Liver (tissue), 9 donors: ENCODE data around the gene COX17. TPM values are rescaled to one million over a fixed set of nuclear protein-coding genes. Genes with fewer than 3 reads are reported as not detected.

ENCODE experiments used
- DNase-seq: peaks from one replicate; pipeline ENCODE4 v3.0.0-alpha.2; 2017; ENCODE audit warnings: low spot score
- H3K27ac ChIP-seq, 2 donors: one replicate each; pipeline ENCODE4 v1.7.0; 2013; ENCODE audit warnings: inconsistent platforms in 2 of 2, low read length in 2 of 2, control low read depth in 1 of 2, low read depth in 1 of 2, mild to moderate bottlenecking in 1 of 2
- H3K27me3 ChIP-seq, 4 donors: one replicate each; pipeline versions ENCODE4 v1.6.1 to v1.7.0; 2013; ENCODE audit warnings: low read length in 3 of 4, inconsistent platforms in 1 of 4, mild to moderate bottlenecking in 1 of 4, moderate library complexity in 1 of 4; ENCODE audit not compliant: control insufficient read depth in 4 of 4, insufficient read depth in 4 of 4
- H3K36me3 ChIP-seq, 4 donors: one replicate each; pipeline versions ENCODE4 v1.6.1 to v1.7.0; 2013; ENCODE audit warnings: low read length in 3 of 4, mild to moderate bottlenecking in 3 of 4, low read depth in 1 of 4, moderate library complexity in 1 of 4; ENCODE audit not compliant: control insufficient read depth in 4 of 4, insufficient read depth in 3 of 4
- H3K4me1 ChIP-seq, 4 donors: one replicate each; pipeline versions ENCODE4 v1.6.1 to v1.7.0; 2013; ENCODE audit warnings: low read length in 3 of 4, mild to moderate bottlenecking in 3 of 4, moderate library complexity in 1 of 4; ENCODE audit not compliant: control insufficient read depth in 4 of 4, insufficient read depth in 4 of 4
- H3K4me3 ChIP-seq, 3 donors: one replicate each; pipeline versions ENCODE4 v1.6.1 to v1.7.0; 2013; ENCODE audit warnings: low read length in 3 of 3, control low read depth in 1 of 3, low read depth in 1 of 3, mild to moderate bottlenecking in 1 of 3
- H3K9ac ChIP-seq, 2 donors: one replicate each; pipeline ENCODE4 v1.7.0; 2013; ENCODE audit warnings: low read length in 2 of 2, mild to moderate bottlenecking in 2 of 2, moderate library complexity in 2 of 2, control low read depth in 1 of 2, low read depth in 1 of 2
- H3K9me3 ChIP-seq, 4 donors: one replicate each; pipeline versions ENCODE4 v1.6.1 to v1.7.0; 2013; ENCODE audit warnings: low read length in 3 of 4; ENCODE audit not compliant: control insufficient read depth in 4 of 4
- EGR1 ChIP-seq, 2 donors: IDR thresholded peaks; 2 replicates each; pipeline ENCODE4 v1.6.1; 2016 to 2018; ENCODE audit warnings: antibody characterized with exemption in 2 of 2, low read depth in 2 of 2
- FOXA1 ChIP-seq: IDR thresholded peaks from 2 replicates; pipeline ENCODE4 v1.6.1; 2016; ENCODE audit warnings: antibody characterized with exemption
- FOXA2 ChIP-seq: IDR thresholded peaks from 2 replicates; pipeline ENCODE4 v1.6.1; 2016; ENCODE audit warnings: antibody characterized with exemption
- HNF4A ChIP-seq, 2 donors: conservative IDR thresholded peaks; 2 replicates each; pipeline ENCODE4 v1.6.1; 2016; ENCODE audit warnings: antibody characterized with exemption in 2 of 2, mild to moderate bottlenecking in 2 of 2
- HNF4G ChIP-seq: IDR thresholded peaks from 2 replicates; pipeline ENCODE4 v1.6.1; 2016; ENCODE audit warnings: antibody characterized with exemption
- JUND ChIP-seq, 2 donors: IDR thresholded peaks; 2 replicates each; pipeline ENCODE4 v1.6.1; 2016; ENCODE audit warnings: antibody characterized with exemption in 2 of 2
- MAX ChIP-seq: IDR thresholded peaks from 2 replicates; pipeline ENCODE4 v1.6.1; 2016; ENCODE audit warnings: antibody characterized with exemption
- NR2F2 ChIP-seq: IDR thresholded peaks from 2 replicates; pipeline ENCODE4 v1.6.1; 2016; ENCODE audit warnings: antibody characterized with exemption
- RAD21 ChIP-seq, 2 donors: IDR thresholded peaks; 2 replicates each; pipeline ENCODE4 v1.6.1; 2016; ENCODE audit warnings: antibody characterized with exemption in 2 of 2, mild to moderate bottlenecking in 2 of 2
- REST ChIP-seq: IDR thresholded peaks from 2 replicates; pipeline ENCODE4 v1.6.1; 2016; ENCODE audit warnings: antibody characterized with exemption, mild to moderate bottlenecking
- RXRA ChIP-seq, 2 donors: IDR thresholded peaks; 2 replicates each; pipeline ENCODE4 v1.6.1; 2017 to 2018; ENCODE audit warnings: antibody characterized with exemption in 2 of 2, mild to moderate bottlenecking in 1 of 2
- SP1 ChIP-seq: IDR thresholded peaks from 2 replicates; pipeline ENCODE4 v1.6.1; 2018; ENCODE audit warnings: antibody characterized with exemption, mild to moderate bottlenecking
- TAF1 ChIP-seq: conservative IDR thresholded peaks from 2 replicates; pipeline ENCODE4 v1.6.1; 2016; ENCODE audit warnings: antibody characterized with exemption, mild to moderate bottlenecking
- YY1 ChIP-seq: IDR thresholded peaks from 2 replicates; pipeline ENCODE4 v1.6.1; 2016; ENCODE audit warnings: antibody characterized with exemption, mild to moderate bottlenecking
- WGBS: extraction: QIAGEN DNeasy Blood & Tissue Kit; methylation state at CpG from one replicate; pipeline ENCODE4 v1.1.7; 2013; 5-methylcytosine and 5-hydroxymethylcytosine counted together
- polyA plus RNA-seq, 2 donors: library from polyadenylated mRNA; stranded (reverse) in 1 of 2; unstranded in 1 of 2; fragments of 200-250 nt in 1 of 2; fragments of >200 nt in 1 of 2; fragmentation: Nextera tagmentation in 1 of 2; extraction: Ambion mirVana in 1 of 2; gene quantifications; one replicate each; pipeline versions ENCODE4 v1.2.1 to v1.2.3, GENCODE V29; 2013 to 2015
- total RNA-seq, 2 donors: library from RNA; depleted of rRNA; stranded (reverse); fragments of >200 nt; gene quantifications; one replicate each; pipeline ENCODE4 v1.2.3, GENCODE V29; 2014
- TF ChIP-seq, protein P1 (sequence below): IDR thresholded peaks from 2 replicates; pipeline ENCODE4 v1.6.1; 2016; ENCODE audit warnings: antibody characterized with exemption
- TF ChIP-seq, protein P2 (sequence below): fragments of 150-350 bp; IDR thresholded peaks from 2 replicates; pipeline ENCODE4 v1.5.1; 2017; ENCODE audit warnings: improper control_type of control experiment, low read depth, low read length; ENCODE audit not compliant: missing input control
- TF ChIP-seq, protein P3 (sequence below): IDR thresholded peaks from 2 replicates; pipeline ENCODE4 v1.6.1; 2016; ENCODE audit warnings: antibody characterized with exemption
- donor health status: healthy.
- donor health status: healthy.
- donor health status: healthy.
- donor health status: healthy.
- donor health status: healthy.

The COX17 gene
- total and polyA plus RNA-seq, 4 donors, result 10.3 to 164 (median 49.0) TPM

GRCh38 chr3:119639494-119640350 is 37.5 kb downstream of the COX17 start (continued):
- TF ChIP-seq, protein P1, sequence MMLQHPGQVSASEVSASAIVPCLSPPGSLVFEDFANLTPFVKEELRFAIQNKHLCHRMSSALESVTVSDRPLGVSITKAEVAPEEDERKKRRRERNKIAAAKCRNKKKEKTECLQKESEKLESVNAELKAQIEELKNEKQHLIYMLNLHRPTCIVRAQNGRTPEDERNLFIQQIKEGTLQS, result no peak
- TF ChIP-seq HNF4A (conservative IDR thresholded peaks at IDR 0.05) (no peak), FOXA2 (no peak), FOXA1 (no peak), RAD21 (IDR thresholded peaks at IDR 0.05) (no peak), EGR1 (IDR thresholded peaks at IDR 0.05; ENCODE audit: low read depth in 2 of 2) (no peak)

DNA sequence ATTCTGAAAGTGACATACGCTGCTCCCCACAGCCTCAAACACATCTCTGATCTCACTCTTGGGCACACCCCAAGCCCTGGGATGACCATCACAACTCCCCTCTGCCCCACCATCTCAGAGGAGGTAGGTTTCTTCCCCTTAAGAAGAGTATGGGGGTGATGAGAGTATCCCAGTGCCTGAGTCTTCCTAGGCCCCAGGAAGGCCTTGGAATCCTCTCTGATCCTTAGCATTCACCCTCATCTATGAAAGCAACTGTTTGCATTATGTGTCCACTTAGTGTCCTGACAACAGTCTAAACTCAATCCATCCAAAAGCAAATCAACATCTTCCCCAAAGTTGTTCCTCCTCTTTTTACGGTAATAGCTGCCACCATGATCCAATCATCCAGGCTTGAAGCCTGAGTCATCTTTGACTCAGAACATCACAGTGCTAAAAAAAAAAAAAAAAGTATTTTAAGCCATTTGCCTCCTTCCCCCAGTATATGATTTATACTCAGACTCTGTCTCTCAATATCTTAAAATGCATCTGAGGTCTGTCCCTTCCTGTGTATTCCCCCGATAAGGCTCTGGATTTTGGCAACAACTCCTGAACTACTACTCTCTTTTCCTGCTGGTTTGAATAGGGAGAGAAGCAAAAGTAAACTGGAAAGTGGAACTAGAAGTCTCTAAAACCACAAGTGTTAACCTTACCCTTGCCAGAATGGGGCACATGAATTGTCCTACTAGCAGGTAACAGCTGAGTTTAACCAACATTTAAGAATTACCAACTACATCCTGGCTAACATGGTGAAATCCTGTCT is 39.3 kb downstream of the COX17 start:
- Histone ChIP-seq H3K27me3 (no peaks in the 10 kb centered on the region), H3K27ac (no peak overlapping the region), H3K9ac (no peak overlapping the region), H3K36me3 (peaks cover 0 to 3% (median 0%) of the 10 kb centered on the region in 4 donors), H3K9me3 (no peaks in the 10 kb centered on the region), H3K4me1 (no peaks in the 10 kb centered on the region), H3K4me3 (no peak overlapping the region)
- TF ChIP-seq, protein P2, sequence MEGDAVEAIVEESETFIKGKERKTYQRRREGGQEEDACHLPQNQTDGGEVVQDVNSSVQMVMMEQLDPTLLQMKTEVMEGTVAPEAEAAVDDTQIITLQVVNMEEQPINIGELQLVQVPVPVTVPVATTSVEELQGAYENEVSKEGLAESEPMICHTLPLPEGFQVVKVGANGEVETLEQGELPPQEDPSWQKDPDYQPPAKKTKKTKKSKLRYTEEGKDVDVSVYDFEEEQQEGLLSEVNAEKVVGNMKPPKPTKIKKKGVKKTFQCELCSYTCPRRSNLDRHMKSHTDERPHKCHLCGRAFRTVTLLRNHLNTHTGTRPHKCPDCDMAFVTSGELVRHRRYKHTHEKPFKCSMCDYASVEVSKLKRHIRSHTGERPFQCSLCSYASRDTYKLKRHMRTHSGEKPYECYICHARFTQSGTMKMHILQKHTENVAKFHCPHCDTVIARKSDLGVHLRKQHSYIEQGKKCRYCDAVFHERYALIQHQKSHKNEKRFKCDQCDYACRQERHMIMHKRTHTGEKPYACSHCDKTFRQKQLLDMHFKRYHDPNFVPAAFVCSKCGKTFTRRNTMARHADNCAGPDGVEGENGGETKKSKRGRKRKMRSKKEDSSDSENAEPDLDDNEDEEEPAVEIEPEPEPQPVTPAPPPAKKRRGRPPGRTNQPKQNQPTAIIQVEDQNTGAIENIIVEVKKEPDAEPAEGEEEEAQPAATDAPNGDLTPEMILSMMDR, result no peak
- TF ChIP-seq JUND (IDR thresholded peaks at IDR 0.05), result peak in 1 of 2 donors; percentile 17
- 76% methylated on average over 3 of the region's 3 CpGs for WGBS
- DNase-seq, result no peak

DNA sequence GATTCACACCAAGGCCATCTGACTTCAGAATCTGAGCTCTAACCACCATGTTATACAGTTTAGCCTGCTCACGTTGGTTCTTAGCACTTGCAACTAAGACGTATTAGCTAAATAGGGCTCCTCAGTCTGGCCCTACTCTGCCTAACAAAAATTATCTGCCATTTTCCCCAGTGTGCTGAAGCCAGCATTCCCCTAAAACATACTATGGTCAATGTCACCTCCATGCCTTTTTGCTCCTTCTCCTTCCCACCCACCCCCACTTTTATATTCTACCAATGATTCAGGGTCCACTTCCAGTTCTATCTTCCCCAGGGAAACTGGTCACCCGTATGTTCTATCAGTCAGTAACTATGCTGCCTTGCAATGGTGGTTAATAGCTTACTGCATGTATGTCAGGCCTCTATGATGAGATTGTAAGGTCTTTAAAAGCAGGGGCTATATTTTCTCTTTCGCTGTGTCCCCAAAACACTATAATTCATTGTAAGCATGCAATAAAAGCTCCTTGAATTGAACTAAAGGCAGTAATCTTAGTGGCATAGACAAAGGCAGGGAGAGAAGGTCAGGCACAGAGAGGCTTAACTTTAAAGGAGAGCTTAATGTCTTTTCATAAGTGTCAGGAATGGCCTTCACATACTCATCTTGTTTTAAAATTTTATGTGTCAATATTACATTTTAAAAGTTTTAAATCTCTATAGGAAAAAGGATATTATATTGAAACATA is 40.2 kb downstream of the COX17 start:
- no peaks in the 10 kb centered on the region for H3K9me3 ChIP-seq
- WGBS, result 97% methylated on average over 4 of the region's 4 CpGs
- H3K27ac ChIP-seq, result no peak overlapping the region
- no peaks in the 10 kb centered on the region for H3K4me1 ChIP-seq
- no peak overlapping the region for H3K9ac ChIP-seq
- H3K27me3 ChIP-seq, result no peaks in the 10 kb centered on the region
- H3K4me3 ChIP-seq, result no peak overlapping the region
- no peak for DNase-seq
- H3K36me3 ChIP-seq, result peaks cover 0 to 1% (median 0%) of the 10 kb centered on the region in 4 donors
- TF ChIP-seq HNF4G (no peak), REST (no peak), NR2F2 (no peak), SP1 (no peak), HNF4A (conservative IDR thresholded peaks at IDR 0.05) (no peak), RAD21 (IDR thresholded peaks at IDR 0.05) (no peak), RXRA (IDR thresholded peaks at IDR 0.05) (no peak), FOXA2 (no peak), MAX (no peak), TAF1 (no peak), YY1 (no peak), FOXA1 (no peak), JUND (IDR thresholded peaks at IDR 0.05) (no peak)
- TF ChIP-seq, protein P3, sequence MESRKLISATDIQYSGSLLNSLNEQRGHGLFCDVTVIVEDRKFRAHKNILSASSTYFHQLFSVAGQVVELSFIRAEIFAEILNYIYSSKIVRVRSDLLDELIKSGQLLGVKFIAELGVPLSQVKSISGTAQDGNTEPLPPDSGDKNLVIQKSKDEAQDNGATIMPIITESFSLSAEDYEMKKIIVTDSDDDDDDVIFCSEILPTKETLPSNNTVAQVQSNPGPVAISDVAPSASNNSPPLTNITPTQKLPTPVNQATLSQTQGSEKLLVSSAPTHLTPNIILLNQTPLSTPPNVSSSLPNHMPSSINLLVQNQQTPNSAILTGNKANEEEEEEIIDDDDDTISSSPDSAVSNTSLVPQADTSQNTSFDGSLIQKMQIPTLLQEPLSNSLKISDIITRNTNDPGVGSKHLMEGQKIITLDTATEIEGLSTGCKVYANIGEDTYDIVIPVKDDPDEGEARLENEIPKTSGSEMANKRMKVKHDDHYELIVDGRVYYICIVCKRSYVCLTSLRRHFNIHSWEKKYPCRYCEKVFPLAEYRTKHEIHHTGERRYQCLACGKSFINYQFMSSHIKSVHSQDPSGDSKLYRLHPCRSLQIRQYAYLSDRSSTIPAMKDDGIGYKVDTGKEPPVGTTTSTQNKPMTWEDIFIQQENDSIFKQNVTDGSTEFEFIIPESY, result no peak
- TF ChIP-seq, protein P1, result no peak
